ENCODE measurements around the gene BTBD1.

BTBD1 gene

DNA sequence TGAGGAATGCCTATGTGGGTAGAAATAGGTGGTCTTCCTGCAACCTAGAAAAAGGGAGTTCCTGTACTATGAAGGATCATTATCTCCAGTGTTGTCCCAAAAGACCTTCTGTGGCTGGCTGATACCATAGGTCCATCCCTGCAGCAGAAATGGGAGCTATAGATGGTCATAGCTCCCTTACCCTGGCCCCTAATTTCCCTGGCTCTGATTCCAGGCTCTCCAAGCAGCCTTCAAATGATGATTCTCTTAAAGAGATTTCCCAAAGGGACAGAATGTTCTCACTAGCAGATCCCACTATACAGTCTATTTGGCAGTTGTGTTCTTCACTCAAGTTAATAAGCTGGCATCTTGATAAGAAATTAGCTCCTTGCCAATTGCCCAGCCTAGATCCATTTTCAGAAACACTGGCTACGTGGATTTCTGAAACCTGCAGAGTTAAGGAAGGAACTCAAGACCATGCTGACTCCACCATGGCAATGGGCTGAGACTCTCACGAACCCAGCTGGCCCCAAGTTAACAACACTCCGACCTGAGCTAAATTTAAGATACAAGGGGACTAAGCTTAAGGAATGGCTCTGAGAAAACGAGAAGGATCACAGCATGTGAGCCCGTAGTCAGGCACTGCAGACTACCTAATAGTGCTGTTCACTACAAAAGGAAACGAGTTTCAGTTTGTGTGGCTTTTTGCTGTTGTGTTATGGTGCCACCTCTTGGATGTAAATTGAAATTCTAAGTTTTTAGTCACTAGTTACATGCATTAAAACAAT, 67.0 kb downstream of the BTBD1 start:
- peak overlapping the region; percentile 30 for H3K4me3 ChIP-seq (replicated peaks; ENCODE audit: insufficient read depth, low read length)
- peak overlapping the region; percentile 20; the same call in 1 of the 2 replicates for H3K27ac ChIP-seq (replicated peaks)
- TF ChIP-seq, protein P1, sequence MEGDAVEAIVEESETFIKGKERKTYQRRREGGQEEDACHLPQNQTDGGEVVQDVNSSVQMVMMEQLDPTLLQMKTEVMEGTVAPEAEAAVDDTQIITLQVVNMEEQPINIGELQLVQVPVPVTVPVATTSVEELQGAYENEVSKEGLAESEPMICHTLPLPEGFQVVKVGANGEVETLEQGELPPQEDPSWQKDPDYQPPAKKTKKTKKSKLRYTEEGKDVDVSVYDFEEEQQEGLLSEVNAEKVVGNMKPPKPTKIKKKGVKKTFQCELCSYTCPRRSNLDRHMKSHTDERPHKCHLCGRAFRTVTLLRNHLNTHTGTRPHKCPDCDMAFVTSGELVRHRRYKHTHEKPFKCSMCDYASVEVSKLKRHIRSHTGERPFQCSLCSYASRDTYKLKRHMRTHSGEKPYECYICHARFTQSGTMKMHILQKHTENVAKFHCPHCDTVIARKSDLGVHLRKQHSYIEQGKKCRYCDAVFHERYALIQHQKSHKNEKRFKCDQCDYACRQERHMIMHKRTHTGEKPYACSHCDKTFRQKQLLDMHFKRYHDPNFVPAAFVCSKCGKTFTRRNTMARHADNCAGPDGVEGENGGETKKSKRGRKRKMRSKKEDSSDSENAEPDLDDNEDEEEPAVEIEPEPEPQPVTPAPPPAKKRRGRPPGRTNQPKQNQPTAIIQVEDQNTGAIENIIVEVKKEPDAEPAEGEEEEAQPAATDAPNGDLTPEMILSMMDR (IDR thresholded peaks at IDR 0.05; ENCODE audit: insufficient read depth, low read length) = no peak
- TF ChIP-seq, protein P2, sequence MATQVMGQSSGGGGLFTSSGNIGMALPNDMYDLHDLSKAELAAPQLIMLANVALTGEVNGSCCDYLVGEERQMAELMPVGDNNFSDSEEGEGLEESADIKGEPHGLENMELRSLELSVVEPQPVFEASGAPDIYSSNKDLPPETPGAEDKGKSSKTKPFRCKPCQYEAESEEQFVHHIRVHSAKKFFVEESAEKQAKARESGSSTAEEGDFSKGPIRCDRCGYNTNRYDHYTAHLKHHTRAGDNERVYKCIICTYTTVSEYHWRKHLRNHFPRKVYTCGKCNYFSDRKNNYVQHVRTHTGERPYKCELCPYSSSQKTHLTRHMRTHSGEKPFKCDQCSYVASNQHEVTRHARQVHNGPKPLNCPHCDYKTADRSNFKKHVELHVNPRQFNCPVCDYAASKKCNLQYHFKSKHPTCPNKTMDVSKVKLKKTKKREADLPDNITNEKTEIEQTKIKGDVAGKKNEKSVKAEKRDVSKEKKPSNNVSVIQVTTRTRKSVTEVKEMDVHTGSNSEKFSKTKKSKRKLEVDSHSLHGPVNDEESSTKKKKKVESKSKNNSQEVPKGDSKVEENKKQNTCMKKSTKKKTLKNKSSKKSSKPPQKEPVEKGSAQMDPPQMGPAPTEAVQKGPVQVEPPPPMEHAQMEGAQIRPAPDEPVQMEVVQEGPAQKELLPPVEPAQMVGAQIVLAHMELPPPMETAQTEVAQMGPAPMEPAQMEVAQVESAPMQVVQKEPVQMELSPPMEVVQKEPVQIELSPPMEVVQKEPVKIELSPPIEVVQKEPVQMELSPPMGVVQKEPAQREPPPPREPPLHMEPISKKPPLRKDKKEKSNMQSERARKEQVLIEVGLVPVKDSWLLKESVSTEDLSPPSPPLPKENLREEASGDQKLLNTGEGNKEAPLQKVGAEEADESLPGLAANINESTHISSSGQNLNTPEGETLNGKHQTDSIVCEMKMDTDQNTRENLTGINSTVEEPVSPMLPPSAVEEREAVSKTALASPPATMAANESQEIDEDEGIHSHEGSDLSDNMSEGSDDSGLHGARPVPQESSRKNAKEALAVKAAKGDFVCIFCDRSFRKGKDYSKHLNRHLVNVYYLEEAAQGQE (IDR thresholded peaks at IDR 0.05; ENCODE audit: insufficient replicate concordance, low read depth) = no peak
- TF ChIP-seq GABPA (IDR thresholded peaks at IDR 0.05; ENCODE audit: low read depth) = no peak
- TF ChIP-seq SPI1 (IDR thresholded peaks at IDR 0.05; ENCODE audit: borderline replicate concordance, low read depth) = no peak
- TF ChIP-seq POLR2AphosphoS5 (IDR thresholded peaks at IDR 0.05; ENCODE audit: low read depth) = no peak
- DNase-seq (ENCODE audit: low read depth in 1 of 2, low spot score in 1 of 2) = peak in 1 of 2 experiments; percentile 46
- H3K27me3 ChIP-seq (ENCODE audit: insufficient read depth, poor library complexity, severe bottlenecking) = no peaks in the 10 kb centered on the region

DNA sequence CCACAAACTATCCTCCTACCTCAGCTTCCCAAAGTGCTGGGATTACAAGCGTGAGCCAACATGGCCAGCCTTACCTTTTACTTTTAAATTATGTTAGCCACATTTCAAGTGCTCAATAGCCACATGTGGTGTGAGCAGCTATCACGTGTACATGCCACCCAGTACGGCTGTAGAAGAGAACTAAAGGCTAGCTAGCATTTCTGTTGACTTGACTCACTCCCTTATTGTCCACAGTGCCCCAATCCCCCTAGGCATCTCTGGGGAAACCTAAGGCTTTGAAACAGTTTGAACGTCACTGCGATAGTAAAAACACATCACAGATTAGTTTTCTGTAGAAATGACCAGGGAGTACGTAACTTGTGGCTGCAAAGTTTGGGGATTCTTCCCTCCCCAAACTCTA, 67.6 kb downstream of the BTBD1 start:
- no peak for TF ChIP-seq SPI1 (IDR thresholded peaks at IDR 0.05; ENCODE audit: borderline replicate concordance, low read depth)
- TF ChIP-seq, protein P2 (IDR thresholded peaks at IDR 0.05; ENCODE audit: insufficient replicate concordance, low read depth) = no peak
- TF ChIP-seq, protein P1 (IDR thresholded peaks at IDR 0.05; ENCODE audit: insufficient read depth, low read length) = no peak
- no peak for TF ChIP-seq POLR2AphosphoS5 (IDR thresholded peaks at IDR 0.05; ENCODE audit: low read depth)
- TF ChIP-seq GABPA (IDR thresholded peaks at IDR 0.05; ENCODE audit: low read depth) = no peak
- DNase-seq (ENCODE audit: low read depth in 1 of 2, low spot score in 1 of 2) = no peak
- no peaks in the 10 kb centered on the region for H3K27me3 ChIP-seq (ENCODE audit: insufficient read depth, poor library complexity, severe bottlenecking)

DNA sequence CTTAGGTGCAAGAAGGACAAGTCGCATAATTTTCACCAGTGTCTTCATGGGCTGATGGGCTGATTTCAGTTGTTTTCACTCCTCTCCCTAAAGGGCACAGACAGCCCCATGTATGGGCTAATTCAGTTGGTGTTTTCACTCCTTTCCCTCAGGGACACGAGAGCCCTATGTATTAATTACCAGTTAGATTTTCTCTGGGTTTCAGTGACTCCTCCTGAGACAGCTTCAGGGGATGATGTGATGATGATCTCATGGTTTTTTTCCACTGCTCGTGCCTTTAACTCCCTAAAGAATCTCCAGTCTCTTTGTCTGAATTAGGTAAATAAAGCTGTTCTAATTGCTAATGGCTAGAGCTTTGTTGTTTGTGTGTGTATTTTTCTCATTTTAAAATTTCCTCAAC, 71.1 kb downstream of the BTBD1 start:
- no peak for DNase-seq (ENCODE audit: low read depth in 1 of 2, low spot score in 1 of 2)
- H3K27ac ChIP-seq (replicated peaks) = no peak overlapping the region
- TF ChIP-seq GABPA (IDR thresholded peaks at IDR 0.05; ENCODE audit: low read depth) (no peak), POLR2AphosphoS5 (IDR thresholded peaks at IDR 0.05; ENCODE audit: low read depth) (no peak), SPI1 (IDR thresholded peaks at IDR 0.05; ENCODE audit: borderline replicate concordance, low read depth) (no peak)
- TF ChIP-seq, protein P2 (IDR thresholded peaks at IDR 0.05; ENCODE audit: insufficient replicate concordance, low read depth) = no peak
- TF ChIP-seq, protein P1 (IDR thresholded peaks at IDR 0.05; ENCODE audit: insufficient read depth, low read length) = no peak
- H3K27me3 ChIP-seq (ENCODE audit: insufficient read depth, poor library complexity, severe bottlenecking) = no peaks in the 10 kb centered on the region
- H3K4me3 ChIP-seq (replicated peaks; ENCODE audit: insufficient read depth, low read length) = no peak overlapping the region

More for the DNA sequence above, 67.6 kb downstream of the BTBD1 start:
- no peak overlapping the region for H3K4me3 ChIP-seq (replicated peaks; ENCODE audit: insufficient read depth, low read length)
- no peak overlapping the region for H3K27ac ChIP-seq (replicated peaks)

Measured in HL-60 (cell line).